ENCODE measurements around the gene SENP7.

DNA sequence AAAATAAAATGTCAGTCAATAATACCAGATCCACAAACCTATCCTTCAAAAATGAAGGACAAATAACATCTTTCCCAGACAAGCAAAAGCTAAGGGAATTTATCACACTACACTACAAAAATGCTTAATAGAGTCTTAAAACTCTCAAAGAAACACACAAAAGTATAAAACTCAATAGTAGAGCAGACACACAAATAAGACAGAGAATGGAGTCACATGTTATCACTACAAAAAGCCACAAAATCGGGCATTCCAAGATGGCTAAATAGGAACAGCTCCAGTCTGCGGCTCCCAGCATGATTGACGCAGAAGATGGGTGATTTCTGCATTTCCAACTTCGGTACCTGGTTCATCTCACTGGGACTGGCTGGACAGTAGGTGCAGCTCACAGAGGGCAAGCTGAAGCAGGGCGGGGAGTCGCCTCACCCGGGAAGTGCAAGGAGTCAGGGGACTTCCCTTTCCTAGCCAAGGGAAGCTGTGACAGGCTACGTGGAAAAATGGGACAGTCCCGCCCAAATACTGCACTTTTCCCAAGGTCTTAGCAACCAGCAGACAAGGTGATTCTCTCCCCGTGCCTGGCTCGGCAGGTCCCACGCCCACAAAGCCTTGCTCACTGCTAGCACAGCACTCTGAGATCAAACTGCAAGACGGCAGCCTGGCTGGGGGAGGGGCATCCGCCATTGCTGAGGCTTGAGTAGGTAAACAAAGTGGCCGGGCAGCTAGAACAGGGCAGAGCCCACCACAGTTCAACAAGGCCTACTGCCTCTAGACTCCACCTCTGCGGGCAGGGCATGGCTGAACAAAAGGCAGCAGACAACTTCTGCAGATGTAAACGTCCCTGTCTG, 46.3 kb downstream of the SENP7 start:
- TF ChIP-seq CTCF (IDR thresholded peaks at IDR 0.05 in 4 of 5, conservative IDR thresholded peaks at IDR 0.05 in 1 of 5) (no peak), POLR2A (IDR thresholded peaks at IDR 0.05) (no peak)

Measured in gastrocnemius medialis (tissue), 4 donors.